Measurements from ENCODE around the gene COPB2. TPM values are rescaled to one million over a fixed set of nuclear protein-coding genes. Genes with fewer than 3 reads are reported as not detected.

COPB2 gene
- total RNA-seq, 4 donors from 2014 or later: 69.7 to 103 (median 87.2) TPM

GRCh38 chr3:139355891-139356290, 33.6 kb downstream of the COPB2 start:
- no peaks in the 10 kb centered on the region for H3K27me3 ChIP-seq
- H3K4me1 ChIP-seq: no peaks in the 10 kb centered on the region
- TF ChIP-seq CTCF (IDR thresholded peaks at IDR 0.05) (no peak), POLR2A (IDR thresholded peaks at IDR 0.05) (no peak)
- no peak overlapping the region for H3K4me3 ChIP-seq
- no peaks in the 10 kb centered on the region for H3K9me3 ChIP-seq
- no peak overlapping the region for H3K27ac ChIP-seq
- DNase-seq: no peak
- H3K36me3 ChIP-seq: peaks cover 0 to 98% (median 0%) of the 10 kb centered on the region in 3 donors

- H3K4me3 ChIP-seq: no peak overlapping the region
- no peak for TF ChIP-seq POLR2A (IDR thresholded peaks at IDR 0.05)
- no peak for TF ChIP-seq CTCF (IDR thresholded peaks at IDR 0.05)
- no peaks in the 10 kb centered on the region for H3K4me1 ChIP-seq
- no peak for DNase-seq
- peaks cover 0 to 98% (median 0%) of the 10 kb centered on the region in 3 donors for H3K36me3 ChIP-seq
- no peak overlapping the region for H3K27ac ChIP-seq
- no peaks in the 10 kb centered on the region for H3K9me3 ChIP-seq
- H3K27me3 ChIP-seq: no peaks in the 10 kb centered on the region
Observed at GRCh38 chr3:139355476-139355875, 34.0 kb downstream of the COPB2 start.

GRCh38 chr3:139354661-139355060, 34.8 kb downstream of the COPB2 start:
- TF ChIP-seq CTCF (IDR thresholded peaks at IDR 0.05): no peak
- TF ChIP-seq POLR2A (IDR thresholded peaks at IDR 0.05): no peak
- H3K36me3 ChIP-seq: peaks cover 0 to 98% (median 0%) of the 10 kb centered on the region in 3 donors
- DNase-seq: no peak
- H3K9me3 ChIP-seq: no peaks in the 10 kb centered on the region
- no peak overlapping the region for H3K27ac ChIP-seq
- H3K4me1 ChIP-seq: no peaks in the 10 kb centered on the region
- H3K27me3 ChIP-seq: no peaks in the 10 kb centered on the region
- no peak overlapping the region for H3K4me3 ChIP-seq

GRCh38 chr3:139353920-139354556, 35.4 kb downstream of the COPB2 start:
- H3K27ac ChIP-seq: no peak overlapping the region
- H3K36me3 ChIP-seq: peaks cover 0 to 98% (median 0%) of the 10 kb centered on the region in 3 donors
- no peak for DNase-seq

GRCh38 chr3:139346771-139347170, 42.7 kb downstream of the COPB2 start:
- no peak overlapping the region for H3K4me3 ChIP-seq
- no peaks in the 10 kb centered on the region for H3K27me3 ChIP-seq
- no peaks in the 10 kb centered on the region for H3K9me3 ChIP-seq
- TF ChIP-seq CTCF (IDR thresholded peaks at IDR 0.05): no peak
- no peak for TF ChIP-seq POLR2A (IDR thresholded peaks at IDR 0.05)
- H3K4me1 ChIP-seq: peaks cover 0 to 21% (median 2%) of the 10 kb centered on the region in 4 donors
- peaks cover 0 to 59% (median 0%) of the 10 kb centered on the region in 3 donors for H3K36me3 ChIP-seq
- no peak overlapping the region for H3K27ac ChIP-seq
- DNase-seq: no peak

More at GRCh38 chr3:139353920-139354556, 35.4 kb downstream of the COPB2 start:
- Histone ChIP-seq H3K4me1 (no peaks in the 10 kb centered on the region), H3K4me3 (no peak overlapping the region), H3K27me3 (no peaks in the 10 kb centered on the region), H3K9me3 (no peaks in the 10 kb centered on the region)
- TF ChIP-seq POLR2A (IDR thresholded peaks at IDR 0.05) (no peak), CTCF (IDR thresholded peaks at IDR 0.05) (peak in 4 of 6 experiments; percentile 35 to 70 (median 66))
